HG02938 (cell line): ENCODE data around the gene ZBED4.
"Not testable (repeated sequence)": the region's sequence is repeated elsewhere in the genome, so short reads cannot be mapped to it uniquely, and the experiment has no call there.

Source experiments
- ATAC-seq: cut with Tn5 transposase; IDR thresholded peaks from one replicate; pipeline ENCODE4 v1.9.1; 2021; ENCODE audit warnings: mild to moderate bottlenecking, moderate library complexity; ENCODE audit not compliant: unreplicated experiment

The ZBED4 gene

DNA sequence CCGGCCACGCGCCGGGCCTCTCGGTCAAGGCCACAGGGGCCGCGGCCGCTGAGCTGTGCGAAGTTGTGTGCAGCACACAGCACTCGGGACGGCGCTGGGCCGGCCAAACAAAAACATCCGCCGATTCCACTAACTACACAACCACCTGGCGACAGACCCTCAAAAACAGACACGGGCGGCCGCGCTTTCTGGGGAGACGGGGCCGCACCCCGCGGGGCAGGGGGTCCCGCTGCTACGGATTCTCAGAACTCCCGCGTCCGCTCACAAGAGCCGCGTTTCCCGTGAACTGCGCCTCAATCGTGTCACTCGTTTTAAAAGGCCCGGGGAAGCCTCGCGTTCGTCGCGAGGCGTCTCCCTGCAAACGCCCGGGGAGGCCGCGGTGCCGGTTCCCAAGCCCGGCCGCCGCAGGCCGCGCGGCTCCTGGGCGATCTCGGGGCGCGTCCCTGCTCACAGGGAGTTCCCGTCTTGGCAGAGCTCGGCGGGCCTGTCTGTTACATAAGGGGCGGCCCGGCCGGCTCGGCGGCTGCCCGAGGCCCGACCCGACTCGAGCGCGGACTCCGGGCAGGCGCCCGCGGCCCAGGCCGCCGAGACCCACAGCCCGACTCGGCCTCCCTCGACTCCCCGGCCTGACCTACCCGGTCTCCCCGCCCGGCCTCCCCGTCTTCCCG, 26.9 kb upstream of the ZBED4 start:
- ATAC-seq, result no peak

DNA sequence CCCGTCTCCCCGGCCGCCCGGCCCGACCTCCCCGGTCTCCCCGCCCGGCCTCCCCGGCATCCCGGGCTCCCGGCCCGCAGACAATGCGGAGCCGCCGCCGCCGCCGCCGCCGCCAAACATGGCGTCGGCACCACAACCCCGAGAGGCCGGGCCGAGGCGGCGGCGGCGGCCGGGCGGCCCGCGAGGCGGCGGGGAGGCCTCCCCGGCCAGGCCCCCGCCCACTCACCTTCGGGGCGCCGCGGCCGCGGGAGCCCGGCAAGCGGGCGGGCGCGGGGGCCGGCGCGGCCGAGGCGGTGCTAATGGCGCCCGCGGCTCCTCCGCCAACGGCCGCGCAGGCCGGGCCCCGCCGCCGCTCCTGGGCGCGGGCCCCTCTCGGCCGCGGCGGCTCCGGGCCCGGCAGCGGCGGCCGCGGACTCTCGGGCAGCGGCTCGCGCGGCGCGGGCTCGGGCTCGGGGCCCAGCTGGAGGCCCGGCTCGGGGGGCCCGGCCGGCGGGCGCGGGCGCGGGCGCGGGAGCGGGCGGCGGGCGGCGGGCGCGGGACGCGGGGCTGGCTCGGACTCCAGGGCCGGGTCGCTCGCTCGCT, 26.3 kb upstream of the ZBED4 start:
- no peak for ATAC-seq

- ATAC-seq, result no peak
Measured at GRCh38 chr22:49827853-49828598, 25.6 kb upstream of the ZBED4 start, which contains the start of gene BRD1. TSS of gene BRD1 (minus strand) at chr22:49827873. CDS start at chr22:49824317, 3,556 bp downstream.

GRCh38 chr22:49828599-49828965, 25.1 kb upstream of the ZBED4 start:
- no peak for ATAC-seq

DNA sequence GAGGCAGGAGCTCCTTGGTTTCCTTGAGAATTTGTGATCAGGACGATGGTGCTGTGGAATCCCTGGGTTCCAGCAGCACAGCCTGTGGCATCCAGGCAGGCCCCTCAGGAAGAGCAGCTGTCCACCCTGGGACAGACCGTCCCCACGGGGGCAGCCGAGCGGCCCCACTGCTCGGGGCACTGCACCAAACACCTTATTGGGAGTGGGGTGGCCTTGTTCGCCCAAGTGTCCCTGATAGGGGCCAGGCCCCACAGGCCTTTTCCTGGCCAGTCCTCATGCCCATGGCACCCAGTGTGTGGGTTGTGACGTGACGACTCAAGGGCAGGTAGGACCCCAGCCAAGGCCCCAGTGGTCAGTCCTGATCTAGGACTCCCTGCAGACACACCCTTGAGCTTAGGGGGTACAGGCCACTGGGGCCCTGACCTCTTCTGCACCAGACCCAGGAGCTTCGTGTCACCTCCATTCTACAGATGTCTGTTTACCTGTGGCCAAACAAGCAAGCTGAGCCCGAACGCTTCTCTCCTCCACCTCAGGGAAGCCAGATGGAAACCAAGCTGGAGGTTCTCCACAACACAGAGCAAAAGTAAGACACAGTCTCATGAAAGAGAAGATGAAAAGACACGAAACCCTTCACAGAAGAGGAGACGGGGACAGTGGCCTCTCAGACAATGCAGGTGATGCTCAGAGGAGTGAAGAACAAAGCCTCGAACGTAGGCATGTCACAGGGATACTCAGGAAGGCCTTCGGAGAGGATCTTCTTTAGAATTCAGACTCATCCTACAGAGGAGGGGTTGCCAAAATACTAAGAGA, 24.4 kb upstream of the ZBED4 start:
- ATAC-seq, result no peak

GRCh38 chr22:49833340-49834007, 20.2 kb upstream of the ZBED4 start:
- no peak for ATAC-seq

GRCh38 chr22:49838771-49839717, 14.6 kb upstream of the ZBED4 start:
- ATAC-seq, result no peak

GRCh38 chr22:49845241-49845640, 8.4 kb upstream of the ZBED4 start:
- no peak for ATAC-seq

- ATAC-seq, result no peak
Measured at GRCh38 chr22:49845666-49846459, 7.8 kb upstream of the ZBED4 start.

DNA sequence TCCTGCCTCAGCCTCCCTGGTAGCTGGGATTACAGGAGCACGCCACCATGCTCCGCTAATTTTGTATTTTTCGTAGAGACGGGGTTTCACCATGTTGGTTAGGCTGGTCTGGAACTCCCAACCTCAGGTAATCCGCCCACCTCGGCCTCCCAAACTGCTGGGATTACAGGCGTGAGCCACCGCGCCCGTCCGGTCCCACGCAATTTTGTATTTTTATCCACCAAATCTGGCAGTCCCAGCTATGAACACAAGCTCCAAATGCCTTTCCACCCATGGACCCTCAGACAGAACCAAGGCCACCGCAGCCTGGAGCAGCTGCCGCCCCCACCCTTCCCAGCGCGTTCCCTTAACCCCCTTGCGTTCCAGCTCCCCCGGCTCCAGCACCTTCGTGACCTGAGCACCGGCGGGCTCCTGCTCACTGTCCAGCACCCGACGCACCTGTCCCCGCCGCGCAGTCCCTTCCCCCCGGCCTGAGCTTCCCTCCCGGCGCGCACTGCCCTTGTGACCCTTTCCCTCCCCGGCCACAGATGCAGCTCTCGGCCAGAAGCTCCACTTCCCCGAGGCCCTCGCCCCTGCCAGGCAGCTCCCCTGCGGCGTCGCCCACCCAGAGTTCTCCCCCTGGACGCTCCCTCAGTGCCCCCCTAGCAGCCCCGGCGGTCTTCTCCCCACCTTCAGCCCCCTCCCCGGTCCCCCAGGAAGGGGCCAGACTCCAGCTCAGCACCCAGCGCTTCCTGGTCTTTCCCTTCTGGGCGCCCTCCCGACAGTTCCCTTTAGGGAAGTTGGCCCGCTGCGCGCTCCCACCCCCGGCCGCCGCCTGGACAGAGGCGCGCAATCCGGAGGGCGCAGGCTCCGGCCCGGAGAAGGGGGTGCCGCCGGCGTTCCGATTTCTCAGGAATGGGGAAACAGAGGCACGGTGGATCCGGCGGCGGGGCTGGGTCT, 5.6 kb upstream of the ZBED4 start:
- ATAC-seq, result no peak

DNA sequence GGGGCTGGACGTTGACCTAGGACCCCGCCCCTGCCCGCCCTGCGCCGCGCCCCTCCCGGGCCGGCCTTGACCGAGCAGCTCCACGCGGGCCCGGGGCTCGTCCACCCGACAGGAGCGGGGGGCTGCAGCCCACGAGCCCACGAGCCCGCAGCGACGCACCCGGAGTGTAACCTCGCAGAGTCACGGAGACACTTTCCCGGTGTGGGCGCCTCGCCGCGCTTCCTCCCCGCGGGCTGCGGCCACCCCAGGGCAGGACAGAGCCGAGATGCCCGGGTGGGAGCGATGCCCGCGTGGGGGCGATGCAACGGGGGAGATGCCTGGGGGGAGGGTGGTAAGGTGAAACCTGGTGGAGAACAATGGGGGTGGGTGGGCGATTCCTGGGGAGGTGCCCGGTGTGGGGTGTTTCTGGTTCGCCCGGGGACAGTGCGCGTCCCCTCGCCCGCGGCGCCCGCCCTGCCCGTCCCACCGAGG, 4.9 kb upstream of the ZBED4 start:
- no peak for ATAC-seq

DNA sequence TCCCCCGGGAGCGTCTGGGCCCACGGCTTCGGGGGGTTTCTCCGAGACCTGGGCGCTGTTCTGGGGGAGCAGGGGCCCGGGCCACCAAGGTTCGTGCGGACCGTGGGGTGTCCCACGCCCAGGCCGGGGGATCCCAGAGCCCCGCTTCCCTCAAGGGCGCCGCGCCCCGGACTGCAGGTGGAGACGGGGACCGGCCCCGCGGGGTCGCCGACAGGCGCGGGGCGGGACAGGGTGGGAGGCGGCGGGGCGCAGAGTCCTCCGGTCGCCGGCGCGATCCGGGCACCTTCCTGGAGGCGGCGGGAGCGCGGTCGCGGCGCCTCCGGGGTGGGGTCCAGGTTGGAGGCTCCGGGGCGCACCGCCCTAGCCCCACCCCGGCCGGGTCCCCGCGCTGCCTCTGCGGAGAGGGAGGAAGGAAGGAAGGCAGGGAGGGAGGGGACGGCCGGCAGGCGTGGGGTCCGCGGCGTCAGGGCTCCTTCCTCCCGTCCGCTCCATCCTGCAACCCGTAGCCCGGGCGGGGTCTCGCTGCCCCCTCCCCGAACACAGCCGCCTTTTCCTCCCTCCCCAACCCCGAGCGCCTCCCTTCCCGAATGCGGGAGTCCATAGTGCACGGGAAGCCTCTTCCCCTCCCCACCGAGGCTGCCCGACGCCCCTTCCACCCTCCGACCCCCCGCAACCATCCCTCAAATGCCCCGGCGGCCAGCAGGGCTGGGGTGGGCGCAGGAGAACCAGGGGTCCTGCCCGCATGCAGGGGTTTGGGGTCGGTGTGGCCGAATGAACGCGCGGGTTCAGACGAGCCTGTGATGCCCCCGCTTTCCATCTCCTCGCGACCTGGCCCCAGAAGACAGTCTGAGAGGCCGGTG, 4.3 kb upstream of the ZBED4 start:
- no peak for ATAC-seq

- no peak for ATAC-seq
Measured at GRCh38 chr22:49850021-49850911, 3.4 kb upstream of the ZBED4 start.

DNA sequence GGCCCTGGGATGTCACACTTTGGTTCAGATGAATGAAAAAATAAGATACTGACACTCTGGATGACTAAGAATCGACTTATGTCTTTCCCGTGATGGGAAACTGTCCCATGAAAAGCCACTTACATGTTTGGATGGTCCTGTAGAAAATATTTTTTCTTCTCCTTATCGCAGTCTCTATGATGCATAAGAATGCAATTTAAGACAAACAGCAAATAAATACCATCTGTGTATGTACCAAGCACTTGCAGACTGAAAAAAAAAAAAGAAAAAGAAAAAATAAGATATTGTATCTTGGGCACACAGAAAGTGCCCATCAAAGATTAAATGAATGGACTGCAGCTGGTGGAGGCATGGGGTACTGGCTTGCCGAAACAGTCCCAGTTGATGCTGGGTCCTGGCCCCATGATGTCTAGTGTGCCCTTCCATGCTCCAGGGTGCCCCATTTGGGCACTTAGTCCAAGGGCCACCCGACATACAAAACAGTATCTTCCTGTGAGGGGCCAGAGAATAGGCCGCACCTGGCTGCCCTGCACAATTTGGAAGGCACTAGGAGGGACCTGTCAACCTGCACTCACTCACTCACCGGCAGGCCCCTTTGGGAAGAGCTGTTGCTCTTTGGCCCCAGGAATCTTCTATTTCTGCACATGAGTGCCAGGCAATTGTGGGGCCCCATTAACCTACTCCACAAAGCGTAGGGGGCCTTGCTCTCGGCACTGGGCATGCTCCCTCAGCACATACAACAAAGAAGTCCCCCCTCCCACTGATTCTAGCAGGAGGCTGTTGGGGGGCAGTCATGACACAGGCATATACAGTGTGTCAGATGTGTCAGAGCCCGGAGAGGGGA, 2.5 kb upstream of the ZBED4 start:
- ATAC-seq, result no peak

DNA sequence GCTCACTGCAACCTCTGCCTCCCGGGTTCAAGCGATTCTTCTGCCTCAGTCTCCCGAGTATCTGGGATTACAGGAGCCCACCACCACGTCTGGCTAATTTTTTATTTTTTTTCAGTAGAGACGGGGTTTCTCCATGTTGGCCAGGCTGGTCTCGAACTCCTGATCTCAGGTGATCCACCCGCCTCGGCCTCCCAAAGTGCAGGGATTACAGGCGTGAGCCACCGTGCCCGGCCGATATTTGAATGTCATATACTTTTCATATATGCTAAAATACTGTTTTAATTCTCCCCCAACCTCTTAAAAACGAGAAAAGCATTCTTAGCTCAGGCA, 1.1 kb upstream of the ZBED4 start:
- ATAC-seq, result not testable (repeated sequence)
